NCI-H1694 (cell line): Measurements from ENCODE around the gene CASP7.
"Not testable (repeated sequence)": the region's sequence is repeated elsewhere in the genome, so short reads cannot be mapped to it uniquely, and the experiment has no call there.

Experiments used
- DNase-seq: peaks from one replicate; lab custom pipeline; 2025; lab: John Stamatoyannopoulos, UW

Gene CASP7

DNA sequence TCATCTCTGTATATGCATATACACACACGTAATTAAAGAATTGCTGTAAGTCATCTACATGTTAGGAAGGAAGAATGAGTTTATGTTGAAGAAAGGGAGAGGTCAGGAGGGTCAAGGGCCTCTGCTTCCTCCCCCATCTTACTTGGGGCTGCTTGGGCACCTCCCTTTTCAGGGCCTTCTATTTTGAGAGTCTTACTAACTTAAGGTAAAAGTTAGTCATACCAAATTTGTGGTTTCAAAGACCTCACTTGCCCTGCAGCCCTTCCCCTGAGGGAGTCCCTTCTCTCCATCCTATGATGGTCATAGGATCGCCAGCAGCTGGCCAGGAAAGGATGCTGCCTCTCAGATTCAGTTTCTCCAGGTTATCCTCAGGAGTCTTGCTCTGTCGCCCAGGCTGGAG is 74.4 kb downstream of the CASP7 start:
- no peak for DNase-seq

DNA sequence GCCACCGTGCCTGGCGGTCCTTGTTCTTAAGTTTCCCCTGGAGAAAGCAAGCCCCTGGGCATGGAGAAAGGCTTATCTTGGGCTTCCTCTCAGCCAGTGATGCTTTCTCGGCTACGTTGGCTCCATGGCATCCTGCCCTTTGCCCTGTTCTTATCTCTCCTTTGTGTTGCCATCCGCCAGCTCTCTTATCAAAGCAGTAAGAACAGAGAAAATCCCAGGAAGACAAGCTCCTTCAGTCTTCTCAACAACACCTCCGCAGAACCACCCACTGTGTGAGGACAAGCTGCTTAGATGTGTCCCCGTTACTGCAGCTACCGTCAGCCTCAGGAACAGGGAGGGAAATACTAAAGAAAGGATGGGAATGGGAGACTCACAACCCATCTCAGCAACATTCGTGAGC is 75.1 kb downstream of the CASP7 start:
- no peak for DNase-seq

DNA sequence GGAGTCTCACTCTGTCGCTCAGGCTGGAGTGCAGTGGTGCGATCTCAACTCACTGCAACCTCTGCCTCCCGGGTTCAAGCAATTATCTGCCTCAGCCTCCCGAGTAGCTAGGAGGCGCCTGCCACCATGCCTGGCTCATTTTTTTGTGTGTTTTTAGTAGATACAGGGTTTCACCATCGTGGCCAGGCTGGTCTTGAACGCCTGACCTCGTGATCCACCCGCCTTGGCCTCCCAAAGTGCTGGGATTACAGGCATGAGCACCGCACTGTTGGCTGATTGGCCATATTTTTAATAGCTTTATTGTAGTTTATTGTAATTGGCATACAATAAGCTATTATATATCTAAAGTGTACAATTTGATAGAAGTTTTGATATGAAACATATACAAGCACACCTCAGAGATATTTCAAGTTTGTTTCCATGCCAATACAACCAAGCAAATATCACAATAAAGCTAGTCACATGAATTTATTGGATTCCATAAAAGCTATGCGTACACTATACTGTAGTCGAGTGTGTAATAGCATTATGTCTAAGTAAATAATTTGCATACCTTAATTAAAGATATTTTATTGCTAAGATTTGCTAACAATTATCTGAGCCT is 77.3 kb downstream of the CASP7 start:
- DNase-seq, result no peak

DNA sequence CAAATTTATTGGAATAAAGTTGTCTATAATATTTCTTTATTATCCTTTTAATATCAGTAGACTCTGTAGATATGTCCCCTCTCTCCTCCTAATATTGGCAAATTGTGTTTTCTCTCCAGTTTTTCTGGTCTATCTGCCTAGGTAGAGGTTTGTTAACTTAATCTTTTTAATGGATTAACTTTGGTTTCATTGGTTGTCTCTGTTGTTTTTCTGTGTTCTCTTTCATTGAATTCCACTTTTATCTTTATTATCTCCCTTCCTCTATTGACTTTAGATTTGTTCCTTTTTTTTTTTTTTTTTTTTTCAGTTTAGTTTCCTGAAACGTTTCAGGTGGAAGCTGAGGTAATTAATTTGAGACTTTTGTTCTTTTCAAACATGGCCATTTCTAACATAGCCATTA is 82.4 kb downstream of the CASP7 start:
- DNase-seq, result no peak

DNA sequence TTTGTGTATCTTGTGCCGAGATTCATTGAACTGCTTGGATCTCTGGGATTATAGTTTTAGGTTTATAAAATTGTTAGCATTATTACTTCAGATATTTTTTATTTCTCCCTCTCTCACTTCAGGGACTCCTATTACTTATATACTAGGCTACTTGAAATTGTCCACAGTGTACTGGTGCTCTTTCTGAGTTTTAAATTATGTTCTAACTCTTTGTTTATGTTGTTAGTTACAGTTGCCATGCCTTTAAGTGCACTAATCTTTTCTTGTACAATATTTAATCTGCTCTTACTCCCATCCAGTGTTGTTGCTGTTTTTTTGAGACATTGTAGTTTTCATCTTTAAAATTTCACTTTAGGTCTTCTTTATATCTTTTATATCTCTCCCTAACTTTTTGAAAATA is 84.9 kb downstream of the CASP7 start:
- DNase-seq, result no peak

DNA sequence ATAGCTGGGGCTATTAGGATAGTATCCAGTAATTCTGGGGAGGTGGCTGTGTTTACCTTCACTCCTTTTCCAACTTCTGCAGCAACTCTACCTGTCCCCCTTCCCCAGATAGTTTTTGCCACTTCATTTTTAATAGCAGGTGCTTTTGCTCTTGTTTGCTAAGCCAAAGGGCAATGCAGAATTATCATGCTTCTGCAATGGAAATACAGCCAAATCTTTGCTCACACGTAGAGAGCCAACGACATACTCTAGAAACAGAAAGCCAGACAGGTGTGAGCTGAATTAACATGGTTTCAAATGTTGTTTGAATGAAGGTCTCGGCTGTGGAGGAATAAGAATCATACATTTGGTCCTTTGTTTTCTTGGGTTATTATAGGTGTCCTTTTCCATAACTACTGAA is 86.2 kb downstream of the CASP7 start:
- no peak for DNase-seq

DNA sequence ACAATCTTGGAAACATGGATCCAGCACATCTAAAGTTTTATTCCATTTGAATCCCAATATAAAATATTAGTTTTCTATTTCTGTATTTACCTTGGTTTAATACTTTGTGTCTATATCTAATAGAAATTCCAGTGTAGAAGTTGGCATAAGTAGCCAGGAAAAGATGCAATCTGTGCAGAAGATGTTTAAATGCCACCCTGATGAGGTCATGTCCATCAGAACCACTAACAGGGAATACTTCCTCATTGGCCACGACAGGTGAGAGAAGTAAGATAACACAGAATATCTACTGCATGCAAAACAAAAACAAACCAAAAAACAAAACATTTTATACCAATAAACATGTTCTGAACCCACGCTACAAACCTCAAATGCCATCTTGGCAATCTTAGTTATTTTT is 87.5 kb downstream of the CASP7 start:
- no peak for DNase-seq

DNA sequence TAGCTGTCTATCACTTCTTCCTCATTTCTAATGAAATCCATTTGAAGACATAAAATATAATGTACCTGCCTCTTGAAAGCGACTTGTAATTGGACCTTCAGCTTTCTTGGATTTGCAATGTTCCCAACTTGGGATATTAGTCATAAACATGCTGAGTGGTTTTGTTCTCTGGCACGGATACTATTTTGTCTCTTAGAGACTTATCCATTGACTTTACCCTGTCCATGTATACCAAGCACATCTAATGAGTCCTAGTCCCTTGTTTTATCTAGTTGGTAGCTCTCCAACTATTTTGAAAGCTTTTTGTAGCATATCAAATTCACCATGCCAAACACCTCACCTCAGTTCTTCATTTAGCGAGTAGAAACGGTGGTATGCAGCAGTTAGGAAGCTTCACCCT is 90.6 kb downstream of the CASP7 start:
- DNase-seq, result no peak

DNA sequence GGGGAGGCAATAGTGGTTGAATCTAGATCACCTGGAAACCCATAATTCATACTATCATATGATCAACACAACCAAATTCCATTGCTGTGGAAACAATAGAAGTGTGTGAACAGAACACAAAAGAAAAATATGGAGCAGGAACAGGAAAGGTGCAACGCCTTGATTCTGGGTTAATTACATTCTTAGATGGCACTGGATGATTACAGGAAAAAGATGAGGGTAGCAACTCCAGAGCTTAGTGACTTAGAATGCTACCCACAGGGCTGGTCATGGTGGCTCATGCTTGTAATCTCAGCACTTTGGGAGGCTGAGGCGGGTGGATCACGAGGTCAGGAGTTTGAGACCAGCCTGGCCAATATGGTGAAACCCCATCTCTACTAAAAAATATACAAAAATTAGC is 91.4 kb downstream of the CASP7 start:
- not testable (repeated sequence) for DNase-seq

DNA sequence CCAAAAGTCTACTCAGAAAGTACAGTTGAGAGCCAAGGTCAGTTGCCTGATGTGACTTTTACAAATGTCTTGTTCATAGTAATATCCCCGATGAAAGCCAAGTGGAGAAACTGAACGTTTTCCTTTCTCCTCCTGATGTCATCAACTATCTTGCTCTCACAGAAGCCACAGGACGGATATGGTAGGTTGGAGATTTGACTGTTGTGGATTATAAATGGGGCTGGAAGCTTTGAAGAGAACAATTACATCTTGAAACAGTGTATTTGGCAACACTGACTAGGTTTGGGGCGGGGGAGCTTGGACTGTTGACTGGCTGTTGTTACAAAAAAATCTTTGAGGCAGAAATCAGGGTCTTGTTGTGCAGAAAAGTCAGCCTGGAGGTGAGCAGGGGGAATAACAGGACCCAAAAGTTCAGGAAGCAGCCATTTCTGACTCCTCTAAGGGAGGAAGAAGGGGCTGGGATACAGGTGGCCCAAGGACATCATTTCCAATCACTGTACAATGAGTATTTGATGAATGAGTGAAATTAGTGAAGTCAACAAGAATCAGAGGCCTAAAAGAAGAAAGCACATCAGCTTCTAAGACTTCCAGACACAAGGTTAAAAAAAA is 96.1 kb downstream of the CASP7 start:
- DNase-seq, result no peak

DNA sequence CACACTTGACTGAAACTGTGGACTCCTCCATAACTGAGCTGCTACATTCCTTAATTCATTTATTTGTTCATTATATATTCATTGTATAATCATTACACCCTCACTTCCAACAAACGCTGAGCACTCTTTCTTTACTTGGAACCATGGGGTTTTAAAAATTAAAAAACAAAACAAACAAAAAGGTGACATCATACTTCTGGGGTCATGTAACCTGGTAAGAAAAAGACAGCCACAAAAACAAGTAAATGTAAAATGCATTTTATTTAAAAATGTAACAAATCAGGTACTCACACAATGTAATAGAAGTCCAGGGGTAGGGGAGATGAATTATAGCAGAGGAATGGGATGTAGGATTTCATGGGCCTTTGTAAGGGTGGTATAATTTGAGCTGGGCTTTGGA is 96.8 kb downstream of the CASP7 start:
- DNase-seq, result no peak
